Upper lobe of left lung (tissue), 6 donors: ENCODE data around the gene XYLT1. TPM values are rescaled to one million over a fixed set of nuclear protein-coding genes. Genes with fewer than 3 reads are reported as not detected.
"Not testable (repeated sequence)": the region's sequence is repeated elsewhere in the genome, so short reads cannot be mapped to it uniquely, and the experiment has no call there.

Experiments used
- ATAC-seq, 2 donors: fragments of 200-7000 bp; cut with Tn5 transposase; one replicate each; pipeline ENCODE4 v1.9.1; 2022; ENCODE audit warnings: mild to moderate bottlenecking in 2 of 2, moderate library complexity in 2 of 2; ENCODE audit not compliant: low FRiP score in 2 of 2
- DNase-seq, 2 donors: peaks; one replicate each; pipeline ENCODE4 v3.0.0-alpha.2; 2019 to 2020
- H3K27ac ChIP-seq, 4 donors: fragments of 200-600 bp; sonication (generic); one replicate each; pipeline ENCODE4 v1.5.1; 2016 to 2019
- H3K27me3 ChIP-seq, 4 donors: fragments of 200-600 bp; sonication (generic); one replicate each; pipeline ENCODE4 v1.5.1; 2017 to 2019
- H3K36me3 ChIP-seq, 4 donors: fragments of 200-600 bp; sonication (generic); one replicate each; pipeline ENCODE4 v1.5.1; 2016 to 2019
- H3K4me1 ChIP-seq, 4 donors: fragments of 200-600 bp; sonication (generic); one replicate each; pipeline ENCODE4 v1.5.1; 2018 to 2019
- H3K4me3 ChIP-seq, 4 donors: fragments of 200-600 bp; sonication (generic); one replicate each; pipeline ENCODE4 v1.5.1; 2017 to 2019; ENCODE audit warnings: mild to moderate bottlenecking in 2 of 4, moderate library complexity in 1 of 4
- H3K9me3 ChIP-seq, 4 donors: fragments of 200-600 bp; sonication (generic); one replicate each; pipeline ENCODE4 v1.5.1; 2018 to 2019
- CTCF ChIP-seq, 6 experiments: fragments of 450-650 bp in 4 of 6; fragments of 200-600 bp in 2 of 6; sonication (generic) in 2 of 6; IDR thresholded peaks; one replicate each; pipeline ENCODE4 v1.5.1; 2016 to 2019; ENCODE audit warnings: antibody characterized with exemption in 6 of 6
- EP300 ChIP-seq, 4 donors: sonication (generic); formaldehyde crosslinking; IDR thresholded peaks; one replicate each; pipeline ENCODE4 v1.5.1; 2017; ENCODE audit warnings: antibody characterized with exemption in 4 of 4, control low read depth in 2 of 4
- POLR2A ChIP-seq, 4 donors: fragments of 450-650 bp; IDR thresholded peaks; one replicate each; pipeline ENCODE4 v1.5.1; 2016 to 2017; ENCODE audit warnings: antibody characterized with exemption in 4 of 4, mild to moderate bottlenecking in 2 of 4
- POLR2AphosphoS5 ChIP-seq, 2 donors: sonication (generic); formaldehyde crosslinking; IDR thresholded peaks; one replicate each; pipeline ENCODE4 v1.5.1; 2017; ENCODE audit warnings: antibody characterized with exemption in 2 of 2
- WGBS, 2 donors: methylation state at CpG; one replicate each; pipeline ENCODE4 v1.1.5; 2017 to 2018; 5-methylcytosine and 5-hydroxymethylcytosine counted together
- total RNA-seq, 6 donors: library from RNA; depleted of rRNA in 4 of 6; stranded (reverse); fragments of >200 nt in 4 of 6; gene quantifications; one replicate each; pipeline versions ENCODE4 v1.1.0 to v1.2.1, GENCODE V29; 2016 to 2021
- donor health status: DM: no; HTN: no; CAD: no; lungs with moderate emphysema.
- donor health status: DM: no; HTN: yes; CAD: no; lungs with severe emphysema.

Gene XYLT1
- total RNA-seq, 6 donors from 2014 or later = 3.0 to 26.2 (median 6.8) TPM

- DNase-seq = no peak
- Histone ChIP-seq H3K9me3 (no peaks in the 10 kb centered on the region), H3K36me3 (no peaks in the 10 kb centered on the region), H3K27ac (no peak overlapping the region), H3K4me3 (no peak overlapping the region), H3K4me1 (no peaks in the 10 kb centered on the region), H3K27me3 (no peaks in the 10 kb centered on the region)
- 87 to 92% methylated on average over 9 of the region's 9 CpGs for WGBS, 2 donors
- no peak for TF ChIP-seq EP300 (IDR thresholded peaks at IDR 0.05)
- no peak for TF ChIP-seq POLR2A (IDR thresholded peaks at IDR 0.05)
- TF ChIP-seq CTCF (IDR thresholded peaks at IDR 0.05) = no peak
- no peak for TF ChIP-seq POLR2AphosphoS5 (IDR thresholded peaks at IDR 0.05)
- no peak for ATAC-seq
Observed at GRCh38 chr16:17508303-17508702, 37.5 kb upstream of the XYLT1 start.

GRCh38 chr16:17507516-17507915, 36.8 kb upstream of the XYLT1 start:
- ATAC-seq, H3K27ac ChIP-seq, DNase-seq, H3K4me3 ChIP-seq, H3K4me1 ChIP-seq, H3K9me3 ChIP-seq, H3K27me3 ChIP-seq, H3K36me3 ChIP-seq: not testable (repeated sequence)
- 71 to 77% methylated on average over 8 of the region's 8 CpGs for WGBS, 2 donors

GRCh38 chr16:17505828-17506227, 35.1 kb upstream of the XYLT1 start:
- WGBS, 2 donors = 80% methylated on average over 6 of the region's 26 CpGs; no CpG with 5 or more reads in 1 of the 2 donors
- H3K27me3 ChIP-seq, ATAC-seq: not testable (repeated sequence)

GRCh38 chr16:17504050-17504449, 33.3 kb upstream of the XYLT1 start:
- ATAC-seq (no peak), DNase-seq (no peak)
- no peaks in the 10 kb centered on the region for H3K27me3 ChIP-seq
- H3K4me1 ChIP-seq = no peaks in the 10 kb centered on the region
- WGBS, 2 donors = 77 to 82% methylated on average over 2 of the region's 2 CpGs
- no peaks in the 10 kb centered on the region for H3K36me3 ChIP-seq
- TF ChIP-seq EP300 (IDR thresholded peaks at IDR 0.05) = no peak
- TF ChIP-seq POLR2A (IDR thresholded peaks at IDR 0.05) = no peak
- TF ChIP-seq CTCF (IDR thresholded peaks at IDR 0.05) = no peak
- no peak for TF ChIP-seq POLR2AphosphoS5 (IDR thresholded peaks at IDR 0.05)
- no peak overlapping the region for H3K27ac ChIP-seq
- no peak overlapping the region for H3K4me3 ChIP-seq
- no peaks in the 10 kb centered on the region for H3K9me3 ChIP-seq

More at GRCh38 chr16:17505828-17506227, 35.1 kb upstream of the XYLT1 start:
- not testable (repeated sequence) for H3K9me3 ChIP-seq, H3K27ac ChIP-seq, H3K4me1 ChIP-seq, H3K36me3 ChIP-seq, H3K4me3 ChIP-seq
- DNase-seq = peak in 1 of 2 donors; percentile 50

GRCh38 chr16:17503331-17503730, 32.6 kb upstream of the XYLT1 start:
- Histone ChIP-seq H3K4me3 (no peak overlapping the region), H3K27ac (no peak overlapping the region), H3K4me1 (no peaks in the 10 kb centered on the region), H3K9me3 (no peaks in the 10 kb centered on the region), H3K27me3 (no peaks in the 10 kb centered on the region), H3K36me3 (no peaks in the 10 kb centered on the region)
- DNase-seq = no peak
- no peak for ATAC-seq
- 60 to 70% methylated on average over 5 of the region's 5 CpGs for WGBS, 2 donors
- TF ChIP-seq EP300 (IDR thresholded peaks at IDR 0.05) = no peak
- TF ChIP-seq CTCF (IDR thresholded peaks at IDR 0.05) = no peak
- TF ChIP-seq POLR2A (IDR thresholded peaks at IDR 0.05) = no peak
- TF ChIP-seq POLR2AphosphoS5 (IDR thresholded peaks at IDR 0.05) = no peak

GRCh38 chr16:17501321-17501720, 30.6 kb upstream of the XYLT1 start:
- Histone ChIP-seq H3K4me3 (no peak overlapping the region), H3K4me1 (no peaks in the 10 kb centered on the region), H3K36me3 (no peaks in the 10 kb centered on the region), H3K27ac (no peak overlapping the region), H3K9me3 (no peaks in the 10 kb centered on the region), H3K27me3 (no peaks in the 10 kb centered on the region)
- ATAC-seq = no peak
- TF ChIP-seq POLR2AphosphoS5 (IDR thresholded peaks at IDR 0.05) = no peak
- DNase-seq = no peak
- 75 to 77% methylated on average over 9 of the region's 9 CpGs for whole genome bisulfite sequencing, 2 donors
